GM12891 (cell line): Measurements from ENCODE around the gene NSMCE1.

Source experiments
- POLR2A ChIP-seq: IDR thresholded peaks from 2 replicates; pipeline ENCODE4 v1.6.1; 2011; ENCODE audit warnings: low read depth, low read length, control low read depth
- POLR2AphosphoS5 ChIP-seq: IDR thresholded peaks from 2 replicates; pipeline ENCODE4 v1.6.1; 2011; ENCODE audit warnings: low read depth, low read length, control low read depth
- TAF1 ChIP-seq: IDR thresholded peaks from 2 replicates; pipeline ENCODE4 v1.6.1; 2011; ENCODE audit warnings: low read depth, low read length, control low read depth

GRCh38 chr16:27290562-27290961 lies 22.0 kb upstream of the NSMCE1 start:
- TF ChIP-seq POLR2A (no peak), POLR2AphosphoS5 (no peak), TAF1 (no peak)
